A549 (cell line): ENCODE results near the gene MYLK2.

Experiments used
- CBX8 ChIP-seq: fragments of 200-600 bp; sonication (generic); IDR thresholded peaks from 2 replicates; pipeline ENCODE4 v1.6.1; 2016
- CEBPB ChIP-seq, 2 experiments: fragments of >200 bp in 1 of 2; sonication (Bioruptor Twin) in 1 of 2; formaldehyde crosslinking in 1 of 2; IDR thresholded peaks; 2 replicates each; pipeline ENCODE4 v1.6.1; 2012 to 2016
- CTCF ChIP-seq: fragments of >200 bp; sonication (Bioruptor Twin); formaldehyde crosslinking; IDR thresholded peaks from 3 replicates; pipeline ENCODE4 v1.5.1; 2016
- MAFK ChIP-seq: fragments of 450-650 bp; IDR thresholded peaks from 2 replicates; pipeline ENCODE4 v1.6.1; 2014; ENCODE audit not compliant: partially characterized antibody
- MAX ChIP-seq: IDR thresholded peaks from 2 replicates; pipeline ENCODE4 v1.6.1; 2012
- POLR2A ChIP-seq: IDR thresholded peaks from 2 replicates; pipeline ENCODE4 v1.6.1; 2012; ENCODE audit warnings: mild to moderate bottlenecking, low read length

GRCh38 chr20:31849306-31849930 lies 30.3 kb downstream of the MYLK2 start:
- TF ChIP-seq POLR2A (no peak), CEBPB (IDR thresholded peaks at IDR 0.05) (no peak), CTCF (no peak), MAFK (no peak), CBX8 (no peak), MAX (no peak)
